Amniotic epithelial cell (primary cell): ENCODE results near the gene SIRPG.

ENCODE experiments used
- DNase-seq: peaks from one replicate; pipeline ENCODE4 v3.0.0-alpha.2; 2010; ENCODE audit warnings: low read depth

The SIRPG gene

GRCh38 chr20:1595333-1595732, 62.2 kb downstream of the SIRPG start:
- no peak for DNase-seq

- DNase-seq: no peak
Observed at GRCh38 chr20:1588533-1589460, 68.8 kb downstream of the SIRPG start.

GRCh38 chr20:1587781-1588532, 69.6 kb downstream of the SIRPG start:
- DNase-seq: no peak

GRCh38 chr20:1579488-1579887, 78.1 kb downstream of the SIRPG start:
- no peak for DNase-seq
